Tibial nerve (tissue), 4 donors: ENCODE measurements around the gene CYB5R2.

Experiments used
- EP300 ChIP-seq, 2 donors: sonication (generic); formaldehyde crosslinking; IDR thresholded peaks; one replicate each; pipeline ENCODE4 v1.6.1; 2017; ENCODE audit warnings: antibody characterized with exemption in 2 of 2, mild to moderate bottlenecking in 1 of 2
- TF ChIP-seq, protein P1 (sequence below), 5 experiments: fragments of 200-600 bp in 3 of 5; fragments of 450-650 bp in 2 of 5; sonication (generic) in 3 of 5; IDR thresholded peaks; one replicate each; pipeline ENCODE4 v1.5.1; 2016 to 2019; ENCODE audit warnings: antibody characterized with exemption in 5 of 5, mild to moderate bottlenecking in 3 of 5, moderate library complexity in 2 of 5

DNA sequence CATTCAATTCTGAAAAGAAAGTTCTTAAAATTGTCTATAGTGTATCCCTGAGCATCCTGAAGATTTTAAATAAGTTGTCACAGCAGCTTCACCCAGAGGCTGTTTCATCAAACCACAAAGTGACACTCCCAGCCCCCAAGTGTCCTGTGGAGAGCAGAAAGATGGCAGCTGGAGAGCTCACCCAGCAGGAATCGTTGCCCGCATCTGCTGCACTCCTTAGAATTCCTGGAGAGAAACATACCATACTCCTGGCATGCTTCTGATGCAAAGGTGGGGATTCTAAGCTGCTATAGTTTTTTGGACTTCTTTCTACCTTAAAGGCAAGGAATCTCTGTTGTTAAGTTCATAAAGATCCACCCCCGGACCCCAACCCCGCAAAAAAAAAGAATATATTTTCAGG, 13.5 kb upstream of the CYB5R2 start:
- TF ChIP-seq EP300 (IDR thresholded peaks at IDR 0.05) = no peak
- TF ChIP-seq, protein P1, sequence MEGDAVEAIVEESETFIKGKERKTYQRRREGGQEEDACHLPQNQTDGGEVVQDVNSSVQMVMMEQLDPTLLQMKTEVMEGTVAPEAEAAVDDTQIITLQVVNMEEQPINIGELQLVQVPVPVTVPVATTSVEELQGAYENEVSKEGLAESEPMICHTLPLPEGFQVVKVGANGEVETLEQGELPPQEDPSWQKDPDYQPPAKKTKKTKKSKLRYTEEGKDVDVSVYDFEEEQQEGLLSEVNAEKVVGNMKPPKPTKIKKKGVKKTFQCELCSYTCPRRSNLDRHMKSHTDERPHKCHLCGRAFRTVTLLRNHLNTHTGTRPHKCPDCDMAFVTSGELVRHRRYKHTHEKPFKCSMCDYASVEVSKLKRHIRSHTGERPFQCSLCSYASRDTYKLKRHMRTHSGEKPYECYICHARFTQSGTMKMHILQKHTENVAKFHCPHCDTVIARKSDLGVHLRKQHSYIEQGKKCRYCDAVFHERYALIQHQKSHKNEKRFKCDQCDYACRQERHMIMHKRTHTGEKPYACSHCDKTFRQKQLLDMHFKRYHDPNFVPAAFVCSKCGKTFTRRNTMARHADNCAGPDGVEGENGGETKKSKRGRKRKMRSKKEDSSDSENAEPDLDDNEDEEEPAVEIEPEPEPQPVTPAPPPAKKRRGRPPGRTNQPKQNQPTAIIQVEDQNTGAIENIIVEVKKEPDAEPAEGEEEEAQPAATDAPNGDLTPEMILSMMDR (IDR thresholded peaks at IDR 0.05) = no peak
